ENCODE measurements around the gene SULT4A1.

Gene SULT4A1

GRCh38 chr22:43859621-43860020, 2.7 kb downstream of the SULT4A1 start:
- DNase-seq = no peak

DNA sequence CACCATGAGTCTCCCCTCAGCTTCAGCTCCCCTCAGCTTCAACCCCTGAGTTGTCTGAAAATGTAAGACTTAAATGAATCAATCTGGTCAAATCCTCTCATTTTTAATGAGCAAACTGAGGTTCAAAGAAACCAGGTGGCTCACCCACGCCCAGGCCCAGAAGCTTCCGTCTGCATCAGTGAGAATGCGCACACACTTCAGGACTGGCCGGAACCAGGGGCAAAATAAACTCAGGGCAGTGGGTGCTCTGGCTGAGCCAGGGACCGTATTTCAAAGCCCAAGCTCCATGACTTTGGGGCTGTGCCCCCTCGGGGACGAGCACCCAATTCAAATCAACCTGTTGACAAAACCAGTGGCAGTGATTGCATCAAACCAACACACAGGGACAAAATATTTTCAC, 3.1 kb downstream of the SULT4A1 start:
- no peak for DNase-seq

GRCh38 chr22:43858156-43858895, 4.0 kb downstream of the SULT4A1 start:
- no peak for DNase-seq

- no peak for DNase-seq
Observed at GRCh38 chr22:43857367-43857766, 4.9 kb downstream of the SULT4A1 start.

GRCh38 chr22:43855431-43855830, 6.9 kb downstream of the SULT4A1 start:
- DNase-seq = no peak

- no peak for DNase-seq
Observed at GRCh38 chr22:43854786-43855271, 7.5 kb downstream of the SULT4A1 start.

DNA sequence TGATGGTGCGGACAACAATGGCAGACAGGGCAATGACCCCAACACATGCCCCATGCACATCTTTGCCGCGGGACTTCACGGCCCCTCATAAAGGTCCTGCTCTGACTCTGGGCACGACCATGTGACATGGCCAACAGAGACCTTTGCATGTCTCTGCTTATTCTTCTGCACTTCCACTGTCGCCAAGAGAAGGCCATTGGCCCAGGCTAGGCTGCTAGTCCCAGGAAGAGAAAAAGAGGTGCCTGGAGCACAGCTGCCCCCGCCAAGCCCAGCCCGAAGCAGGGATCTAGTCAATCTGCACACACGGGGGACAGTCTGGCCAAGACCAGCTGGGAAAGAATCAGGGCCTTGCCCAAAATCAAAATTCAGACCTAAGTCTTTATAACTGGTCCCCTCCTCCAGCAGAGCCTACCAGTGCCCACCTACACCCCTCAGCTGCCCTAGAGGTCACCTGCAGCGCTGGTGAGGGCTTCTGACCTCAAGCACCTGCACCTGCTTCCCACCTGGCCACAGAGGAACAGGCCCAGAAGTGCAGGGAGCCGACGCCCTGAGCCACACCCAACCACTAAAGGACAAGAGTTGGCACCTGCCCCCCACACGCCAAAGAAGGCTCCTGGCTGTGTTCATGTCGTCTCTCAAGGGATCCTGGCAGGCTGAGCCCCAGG, 8.1 kb downstream of the SULT4A1 start:
- no peak for DNase-seq

DNA sequence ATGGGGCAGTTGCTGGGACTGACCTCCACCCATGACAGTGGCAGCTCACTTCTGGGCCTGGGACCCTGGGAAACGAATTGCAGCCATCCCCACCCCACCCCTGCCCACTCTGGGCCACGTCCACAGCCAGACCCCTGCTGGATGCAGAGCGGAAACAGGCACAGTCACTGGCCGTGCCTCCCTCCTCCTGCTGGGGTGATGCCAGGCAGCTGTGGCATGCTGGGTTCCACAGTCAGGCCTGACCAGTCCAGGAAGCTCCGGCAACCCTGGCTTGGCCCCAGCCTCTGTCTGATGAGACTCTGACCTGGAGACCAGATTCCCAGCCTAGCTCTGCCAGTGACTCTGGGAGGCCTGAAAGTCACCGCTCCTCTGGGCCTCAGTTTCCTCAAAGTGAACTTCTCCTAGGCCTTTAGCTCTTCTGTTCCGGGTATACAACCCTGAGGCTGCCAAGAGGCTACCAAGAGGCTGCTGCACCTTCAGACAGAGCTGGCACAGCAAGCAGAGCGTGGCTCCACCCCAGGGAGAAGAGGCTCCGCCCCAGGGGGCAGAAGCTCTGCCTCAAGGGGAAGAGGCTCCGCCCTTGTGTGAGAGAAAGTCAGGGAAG, 8.9 kb downstream of the SULT4A1 start:
- DNase-seq = no peak

DNA sequence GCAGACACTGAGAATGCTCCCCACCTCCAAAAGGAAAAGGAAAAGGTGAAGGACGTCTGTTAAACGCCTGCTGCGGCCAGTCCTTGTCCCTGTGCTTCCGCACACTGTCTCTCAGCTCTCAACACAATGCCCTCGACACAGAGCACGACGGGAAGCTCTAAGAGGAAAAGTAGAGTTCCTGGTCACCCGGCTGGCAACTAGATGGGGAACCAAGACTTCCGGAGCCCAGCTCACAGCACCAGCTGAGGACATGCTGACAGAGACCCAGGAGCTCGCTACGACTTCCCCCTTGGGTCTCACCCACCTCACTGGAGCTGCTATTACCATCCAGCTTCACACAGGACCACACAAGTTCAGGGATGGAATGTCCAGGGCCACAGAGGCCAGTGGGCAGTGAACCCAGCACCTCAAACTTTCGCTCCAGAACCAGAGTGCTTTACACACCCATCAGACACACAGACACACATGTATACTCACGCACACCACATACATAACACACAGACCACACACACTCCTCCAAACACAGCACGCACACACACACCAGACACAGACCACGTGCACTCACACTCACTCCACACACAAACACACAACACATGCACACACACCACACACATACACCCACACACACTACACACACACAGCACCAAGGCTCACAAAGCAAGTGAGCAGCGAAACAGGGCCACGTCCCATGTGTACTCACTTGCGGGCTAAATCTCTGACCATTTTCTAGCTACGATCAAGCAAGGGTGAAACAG, 9.6 kb downstream of the SULT4A1 start:
- no peak for DNase-seq

DNA sequence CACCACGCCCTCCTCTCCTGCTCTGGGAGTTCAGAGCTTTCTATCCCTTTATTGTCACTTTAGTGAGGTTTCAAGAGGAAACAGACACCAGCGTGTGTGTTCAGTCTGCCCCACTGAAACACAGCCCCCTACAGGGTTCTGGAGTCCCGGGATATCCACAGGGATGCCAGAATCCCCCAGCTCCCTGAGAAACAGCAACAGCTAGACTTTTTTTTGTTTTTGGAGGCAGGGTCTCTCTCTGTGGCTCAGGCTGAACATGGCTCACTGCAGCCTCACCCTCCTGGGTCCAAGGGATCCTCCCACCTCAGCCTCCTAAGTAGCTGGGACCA, 10.4 kb downstream of the SULT4A1 start:
- no peak for DNase-seq

DNA sequence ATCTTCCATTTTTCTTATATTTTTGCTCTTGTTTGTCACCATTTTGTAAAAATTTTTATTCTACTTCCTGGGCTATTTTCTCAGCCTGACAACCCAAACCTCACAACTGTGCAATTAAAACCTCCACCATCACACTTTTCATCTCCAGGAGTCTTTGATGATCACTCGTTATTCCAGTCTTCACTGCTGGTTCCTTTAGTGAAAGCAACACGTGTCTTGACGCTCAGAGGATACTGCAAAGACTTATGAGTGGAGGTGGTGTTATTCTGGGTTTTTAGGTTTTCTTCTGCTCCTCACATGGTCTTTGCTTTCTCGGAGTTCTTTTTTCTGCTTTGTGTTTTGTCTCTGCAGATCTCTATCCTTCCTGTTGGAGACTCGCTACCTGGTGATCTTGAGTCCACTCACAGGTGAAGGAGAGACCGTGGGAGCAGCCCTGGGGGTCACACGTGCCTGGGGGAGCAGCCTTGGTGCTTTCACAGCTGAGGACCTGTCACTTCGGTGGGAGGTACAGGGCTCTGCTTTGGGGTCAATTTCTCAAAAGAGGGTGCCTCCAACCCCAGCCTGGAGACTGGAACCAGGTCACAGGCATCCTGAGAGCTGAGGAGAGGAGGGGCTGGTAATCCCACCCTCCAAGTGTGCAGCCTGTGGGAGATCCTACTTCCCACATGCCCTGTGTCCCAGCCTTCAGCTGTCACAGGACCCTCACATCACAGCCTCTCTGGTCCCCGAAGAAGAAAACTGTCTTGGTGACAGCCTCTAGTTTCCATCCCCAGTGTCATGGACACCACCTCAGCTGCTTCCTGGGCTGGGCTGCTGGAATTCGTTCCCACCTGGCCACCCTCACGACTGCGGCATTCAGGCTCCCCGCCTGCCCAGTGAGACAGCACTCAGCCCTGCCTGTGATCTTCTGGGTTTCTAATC, 11.0 kb downstream of the SULT4A1 start:
- DNase-seq = no peak

DNA sequence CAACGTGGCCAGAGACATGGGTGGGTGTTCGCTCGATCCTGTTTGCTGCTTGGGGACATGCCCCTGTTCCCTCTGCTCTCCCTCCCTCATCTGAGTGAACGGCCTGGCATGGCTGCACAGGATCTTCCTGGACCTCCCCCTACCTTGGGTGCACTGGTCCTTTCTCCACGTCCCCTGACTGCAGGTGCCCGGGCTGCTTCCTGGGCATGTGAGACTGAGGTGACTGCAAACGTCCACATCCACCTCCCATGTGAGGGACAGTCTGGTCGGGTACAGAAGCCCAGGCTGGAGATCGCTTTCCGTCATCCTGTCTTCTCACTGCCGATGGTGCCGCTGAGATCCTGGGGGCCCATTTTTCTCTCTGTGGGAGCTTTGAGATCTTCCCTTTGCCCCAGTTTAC, 11.8 kb downstream of the SULT4A1 start:
- DNase-seq = no peak

DNA sequence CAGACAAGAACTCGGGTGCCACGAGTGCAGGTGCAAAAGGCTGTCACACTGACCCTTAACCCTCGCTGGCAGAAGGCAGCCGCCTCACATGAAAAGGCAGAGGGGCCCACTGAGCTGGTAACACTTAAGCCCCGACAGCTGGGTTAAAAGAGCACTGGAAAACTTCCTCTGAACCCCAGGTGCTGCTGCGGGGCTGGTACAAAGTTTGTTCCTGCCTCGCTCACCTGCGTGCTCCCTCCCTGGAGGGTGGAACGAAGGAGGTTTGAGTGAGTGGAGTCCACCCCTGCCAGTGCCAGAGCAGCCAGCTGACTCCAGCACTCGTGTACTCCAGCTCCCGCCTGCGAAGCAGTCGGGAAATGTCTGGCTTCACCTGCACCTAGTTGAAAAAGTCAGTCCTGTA, 12.6 kb downstream of the SULT4A1 start:
- no peak for DNase-seq

- no peak for DNase-seq
Observed at GRCh38 chr22:43848366-43849171, 13.7 kb downstream of the SULT4A1 start.

- no peak for DNase-seq
Observed at GRCh38 chr22:43847376-43848289, 14.7 kb downstream of the SULT4A1 start.

GRCh38 chr22:43846966-43847365, 15.3 kb downstream of the SULT4A1 start:
- no peak for DNase-seq

- no peak for DNase-seq
Observed at GRCh38 chr22:43845981-43846380, 16.3 kb downstream of the SULT4A1 start.

GRCh38 chr22:43844560-43845545, 17.5 kb downstream of the SULT4A1 start:
- DNase-seq = no peak
